H1 (cell line): ENCODE data around the gene NR2E1. TPM values are rescaled to one million over a fixed set of nuclear protein-coding genes. Genes with fewer than 3 reads are reported as not detected.

Source experiments
- CTCF ChIA-PET: fragments of 300-600 bp; sonication (Branson Sonifier 250); formaldehyde crosslinking; loops from one replicate; lab custom pipeline; 2021; ENCODE audit not compliant: partially characterized antibody; lab: Charles Lee
- POLR2A ChIA-PET: fragments of 300-600 bp; sonication (Branson Sonifier 250); formaldehyde crosslinking; loops from one replicate; lab custom pipeline; 2021; ENCODE audit warnings: inconsistent platforms; ENCODE audit not compliant: partially characterized antibody; lab: Charles Lee
- DNase-seq, 2 experiments: peaks; one replicate each; pipeline versions ENCODE4 v3.0.0 to v3.0.0-alpha.2; 2010 to 2022; ENCODE audit warnings: low spot score in 2 of 2, low read depth in 1 of 2, mixed read lengths in 1 of 2
- FAIRE-seq: peaks from 2 replicates; lab custom pipeline; 2011; peaks lifted over from hg19 to GRCh38; lab: Jason Lieb, UNC
- H2AFZ ChIP-seq: 2 replicates; pipeline ENCODE4 v1.8.1; 2012; ENCODE audit warnings: low read length, inconsistent platforms
- H2AK5ac ChIP-seq: 2 replicates; pipeline ENCODE4 v1.6.1; 2013; ENCODE audit warnings: low read depth, low read length
- H2BK120ac ChIP-seq: replicated peaks from 2 replicates; pipeline ENCODE3; 2013; ENCODE audit warnings: low read depth, low read length, inconsistent platforms
- H2BK12ac ChIP-seq: 2 replicates; pipeline ENCODE4 v1.6.1; 2013; ENCODE audit warnings: low read depth, low read length
- H2BK15ac ChIP-seq: 2 replicates; pipeline ENCODE4 v1.6.1; 2013; ENCODE audit warnings: low read length
- H2BK20ac ChIP-seq: 2 replicates; pipeline ENCODE4 v1.6.1; 2013; ENCODE audit warnings: low read length
- H2BK5ac ChIP-seq: 2 replicates; pipeline ENCODE4 v1.6.1; 2013; ENCODE audit warnings: low read depth, low read length
- H3K14ac ChIP-seq: 2 replicates; pipeline ENCODE4 v1.6.1; 2013; ENCODE audit warnings: inconsistent platforms; ENCODE audit not compliant: insufficient read length
- H3K18ac ChIP-seq: 2 replicates; pipeline ENCODE4 v1.6.1; 2013; ENCODE audit warnings: low read length; ENCODE audit errors: extremely low read depth
- H3K23ac ChIP-seq: 2 replicates; pipeline ENCODE4 v1.6.1; 2013; ENCODE audit warnings: inconsistent platforms; ENCODE audit not compliant: insufficient read length
- H3K23me2 ChIP-seq: 2 replicates; pipeline ENCODE4 v1.6.1; 2013; ENCODE audit warnings: low read depth, low read length
- H3K27ac ChIP-seq: 2 replicates; pipeline ENCODE4 v1.6.1; 2011; ENCODE audit warnings: low read depth, low read length, inconsistent platforms
- H3K27me3 ChIP-seq, 4 experiments: replicated peaks in 1 of 4; 1 replicate in 1 of 4; 2 replicates in 3 of 4; pipeline versions ENCODE4 v1.6.1 to v1.8.1; 2011 to 2013; ENCODE audit warnings: low read length in 3 of 4, mild to moderate bottlenecking in 3 of 4, inconsistent platforms in 2 of 4, mixed read lengths in 2 of 4, moderate library complexity in 1 of 4; ENCODE audit not compliant: control insufficient read depth in 3 of 4, insufficient read depth in 3 of 4; ENCODE audit errors: extremely low read depth in 1 of 4
- H3K36me3 ChIP-seq, 4 experiments: 2 replicates each; pipeline versions ENCODE4 v1.6.1 to v1.8.1; 2011 to 2013; ENCODE audit warnings: mild to moderate bottlenecking in 4 of 4, low read length in 3 of 4, moderate library complexity in 2 of 4, control low read depth in 1 of 4, inconsistent platforms in 1 of 4; ENCODE audit not compliant: insufficient read depth in 4 of 4, control insufficient read depth in 2 of 4
- H3K4ac ChIP-seq: replicated peaks from 2 replicates; pipeline ENCODE3; 2013; ENCODE audit warnings: low read length, low read depth, mixed read lengths, inconsistent platforms; ENCODE audit not compliant: insufficient read length
- H3K4me1 ChIP-seq, 4 experiments: replicated peaks in 1 of 4; 1 replicate in 1 of 4; 2 replicates in 3 of 4; pipeline versions ENCODE4 v1.6.1 to v1.8.1; 2011 to 2013; ENCODE audit warnings: low read length in 3 of 4, inconsistent platforms in 2 of 4, mixed read lengths in 1 of 4; ENCODE audit not compliant: insufficient read depth in 4 of 4, control insufficient read depth in 3 of 4
- H3K4me2 ChIP-seq, 2 experiments: 2 replicates each; pipeline versions ENCODE4 v1.6.1 to v1.8.1; 2011 to 2013; ENCODE audit warnings: low read depth in 2 of 2, low read length in 2 of 2, control low read depth in 1 of 2, inconsistent platforms in 1 of 2, mild to moderate bottlenecking in 1 of 2; ENCODE audit not compliant: insufficient read depth in 1 of 2
- H3K4me3 ChIP-seq, 4 experiments: fragments of 200-600, 300-600 bp in 1 of 4; sonication (generic), shearing (Covaris generic), sonication (Bioruptor Twin) in 1 of 4; 2 replicates each; pipeline versions ENCODE4 v1.5.1 to v1.8.1; 2011 to 2016; ENCODE audit warnings: low read length in 4 of 4, low read depth in 3 of 4, control low read depth in 2 of 4, inconsistent platforms in 2 of 4, mild to moderate bottlenecking in 2 of 4, mixed read lengths in 1 of 4, moderate library complexity in 1 of 4; ENCODE audit not compliant: insufficient read depth in 2 of 4; ENCODE audit errors: extremely low read depth in 1 of 4
- H3K56ac ChIP-seq: replicated peaks from 2 replicates; pipeline ENCODE3; 2013; ENCODE audit warnings: low read depth, mild to moderate bottlenecking, mixed read lengths, low read length, inconsistent platforms; ENCODE audit not compliant: insufficient read length
- H3K79me1 ChIP-seq: 2 replicates; pipeline ENCODE4 v1.6.1; 2013; ENCODE audit warnings: low read depth, low read length, control low read depth
- H3K79me2 ChIP-seq, 2 experiments: 2 replicates each; pipeline versions ENCODE4 v1.6.1 to v1.8.1; 2012 to 2013; ENCODE audit warnings: low read length in 2 of 2, mild to moderate bottlenecking in 2 of 2, inconsistent platforms in 1 of 2; ENCODE audit not compliant: insufficient read depth in 2 of 2, control insufficient read depth in 1 of 2
- H3K9ac ChIP-seq, 4 experiments: replicated peaks in 1 of 4; 1 replicate in 1 of 4; 2 replicates in 3 of 4; pipeline versions ENCODE4 v1.6.1 to v1.8.1; 2011 to 2013; ENCODE audit warnings: low read depth in 3 of 4, low read length in 3 of 4, control low read depth in 2 of 4, mild to moderate bottlenecking in 2 of 4, moderate library complexity in 2 of 4, inconsistent platforms in 1 of 4; ENCODE audit errors: extremely low read depth in 1 of 4
- H3K9me3 ChIP-seq, 2 experiments: 2 replicates each; pipeline versions ENCODE4 v1.6.1 to v1.8.1; 2012 to 2013; ENCODE audit warnings: mild to moderate bottlenecking in 2 of 2, moderate library complexity in 2 of 2, control low read depth in 1 of 2, inconsistent platforms in 1 of 2, low read depth in 1 of 2, low read length in 1 of 2, mixed read lengths in 1 of 2; ENCODE audit not compliant: insufficient read depth in 2 of 2
- H4K20me1 ChIP-seq, 2 experiments: replicated peaks in 1 of 2; 2 replicates each; pipeline versions ENCODE3 to v1.8.1; 2011 to 2013; ENCODE audit warnings: inconsistent platforms in 2 of 2, low read length in 2 of 2, mild to moderate bottlenecking in 1 of 2; ENCODE audit not compliant: insufficient read depth in 2 of 2, control insufficient read depth in 1 of 2
- H4K5ac ChIP-seq: 2 replicates; pipeline ENCODE4 v1.6.1; 2013; ENCODE audit warnings: low read length, low read depth, mixed read lengths, inconsistent platforms; ENCODE audit not compliant: insufficient read length
- H4K8ac ChIP-seq: 2 replicates; pipeline ENCODE4 v1.8.0; 2013; ENCODE audit warnings: mild to moderate bottlenecking, moderate library complexity, low read length, inconsistent platforms; ENCODE audit not compliant: insufficient read depth; ENCODE audit errors: extremely low read depth
- H4K91ac ChIP-seq: replicated peaks from 2 replicates; pipeline ENCODE3; 2013; ENCODE audit warnings: low read length, mixed read lengths, inconsistent platforms; ENCODE audit not compliant: insufficient read length
- ASH2L ChIP-seq: fragments of 200-600, 300-600 bp; sonication (generic); IDR thresholded peaks from one replicate; pipeline ENCODE4 v1.7.1; 2017; ENCODE audit warnings: low read length
- CHD1 ChIP-seq: IDR thresholded peaks from 2 replicates; pipeline ENCODE4 v1.6.1; 2012; ENCODE audit warnings: low read depth, low read length, improper control_type of control experiment
- EZH2 ChIP-seq: fragments of 200-600 bp; sonication (generic); IDR thresholded peaks from 2 replicates; pipeline ENCODE4 v1.7.1; 2012; ENCODE audit warnings: low read depth, mild to moderate bottlenecking, moderate library complexity, low read length, inconsistent platforms; ENCODE audit not compliant: severe bottlenecking
- RNF2 ChIP-seq: fragments of 200-900, 300-1000 bp; sonication (generic); IDR thresholded peaks from 2 replicates; pipeline ENCODE4 v1.7.1; 2016; ENCODE audit warnings: borderline replicate concordance, low read depth, mild to moderate bottlenecking, antibody characterized with exemption, low read length; ENCODE audit not compliant: poor library complexity, severe bottlenecking; ENCODE audit errors: missing control alignments
- SIN3A ChIP-seq, 2 experiments: IDR thresholded peaks in 1 of 2; conservative IDR thresholded peaks in 1 of 2; 2 replicates each; pipeline ENCODE4 v1.6.1; 2011 to 2012; ENCODE audit warnings: low read length in 2 of 2, improper control_type of control experiment in 1 of 2, low read depth in 1 of 2, mild to moderate bottlenecking in 1 of 2
- SIX5 ChIP-seq: IDR thresholded peaks from 2 replicates; pipeline ENCODE4 v1.6.1; 2011; ENCODE audit warnings: mild to moderate bottlenecking, low read depth, low read length
- SP2 ChIP-seq: IDR thresholded peaks from 2 replicates; pipeline ENCODE4 v1.6.1; 2012; ENCODE audit warnings: mild to moderate bottlenecking, low read length, inconsistent platforms
- SUZ12 ChIP-seq: fragments of 200-600 bp; sonication (generic); IDR thresholded peaks from 2 replicates; pipeline ENCODE4 v1.6.1; 2012; ENCODE audit warnings: mild to moderate bottlenecking, inconsistent platforms, low read length, moderate library complexity, mixed read lengths
- TAF1 ChIP-seq: IDR thresholded peaks from 2 replicates; pipeline ENCODE4 v1.6.1; 2011; ENCODE audit warnings: mild to moderate bottlenecking, low read depth, low read length
- WGBS, 2 experiments: shearing (Covaris generic) in 1 of 2; methylation state at CpG; one replicate each; pipeline versions ENCODE4 v1.1.6 to v1.1.7; 2013 to 2015; ENCODE audit warnings: low lambda C conversion rate in 2 of 2, mixed read lengths in 2 of 2, inconsistent platforms in 1 of 2, low coverage in 1 of 2, missing lambda C conversion rate in 1 of 2; ENCODE audit not compliant: insufficient replicate concordance in 2 of 2, insufficient coverage in 1 of 2, insufficient read length in 1 of 2; ENCODE audit errors: extremely low coverage in 1 of 2, missing lambda C conversion rate in 1 of 2; 5-methylcytosine and 5-hydroxymethylcytosine counted together
- polyA plus RNA-seq, 7 experiments: library from polyadenylated mRNA; depleted of rRNA in 3 of 7; stranded (reverse) in 5 of 7; unstranded in 2 of 7; fragments of >200 nt in 5 of 7; fragments of 200-250 nt in 2 of 7; gene quantifications; 1 replicate in 5 of 7; 2 replicates in 1 of 7; 4 replicates in 1 of 7; pipeline versions ENCODE4 v1.2.1 to v1.2.3, GENCODE V29; 2011 to 2013; ENCODE audit warnings: missing spikeins in 2 of 7, mixed read lengths in 2 of 7
- total RNA-seq: library from RNA; stranded (reverse); fragmentation: NEBNext Ultra II Directional; extraction: Animal tissue kit (Norgen Biotek cat#: 25700); gene quantifications from 2 replicates; pipeline ENCODE4 v1.2.1, GENCODE V29; 2021
- TF ChIP-seq, protein P1 (sequence below): IDR thresholded peaks from 2 replicates; pipeline ENCODE4 v1.6.1; 2012; ENCODE audit warnings: inconsistent platforms

NR2E1 gene
- total and polyA plus RNA-seq, 2 of the 8 experiments (the other 6 are each of a cell fraction or from before 2014, with no cell fraction given): not detected

- no peak overlapping the region for H2BK12ac ChIP-seq
- H3K4me1 ChIP-seq: peaks cover 0 to 26% (median 20%) of the 10 kb centered on the region in 4 experiments; a peak in 6 of 7 replicates
- H4K5ac ChIP-seq: no peak overlapping the region
- peak overlapping the region; percentile 69 to 84; a peak in 2 of 4 replicates for H3K4me2 ChIP-seq
- no peak overlapping the region for H2AK5ac ChIP-seq
- H4K91ac ChIP-seq: no peak overlapping the region
- no peak overlapping the region for H3K27ac ChIP-seq
- no peak overlapping the region for H2BK20ac ChIP-seq
- H3K27me3 ChIP-seq: peaks cover 80 to 95% (median 86%) of the 10 kb centered on the region in 4 experiments
- FAIRE-seq (peak; percentile 85), DNase-seq (peak in 1 of 2 experiments; percentile 82)
- H3K79me2 ChIP-seq: no peaks in the 10 kb centered on the region
- H2BK5ac ChIP-seq: no peak overlapping the region
- H4K8ac ChIP-seq: no peak overlapping the region
- no peaks in the 10 kb centered on the region for H3K9me3 ChIP-seq
- ChIA-PET CTCF (interaction anchor here (0.6 to 10.8 kb wide), 27 partner anchors 9 to 353 kb away, joined by 3 to 85 read pairs (median 4); partner anchors contain the start of gene NR2E1), POLR2A (interaction anchor here (0.6 to 1.2 kb wide), 3 partner anchors 10 to 98 kb away, joined by 3 to 4 read pairs (median 3); no protein-coding TSS in a partner anchor)
- H3K14ac ChIP-seq: no peak overlapping the region
- no peaks in the 10 kb centered on the region for H3K36me3 ChIP-seq
- WGBS, 2 experiments: 13% methylated on average over 41 of the region's 43 CpGs; no CpG with 5 or more reads in 1 of the 2 experiments
- peak overlapping the region in 1 of 4 experiments; percentile 53; a peak in 1 of 8 replicates for H3K4me3 ChIP-seq
- H3K56ac ChIP-seq: no peak overlapping the region
- no peak overlapping the region for H3K18ac ChIP-seq
- no peak overlapping the region for H3K4ac ChIP-seq
- no peak overlapping the region for H2BK120ac ChIP-seq
- H3K79me1 ChIP-seq: no peaks in the 10 kb centered on the region
- H2BK15ac ChIP-seq: no peak overlapping the region
- H3K9ac ChIP-seq: no peak overlapping the region
- H2AFZ ChIP-seq: no peak overlapping the region
- H4K20me1 ChIP-seq: peaks cover 20 to 37% of the 10 kb centered on the region in 2 experiments
- no peak overlapping the region for H3K23ac ChIP-seq
- peaks cover 3% of the 10 kb centered on the region; the same call in 1 of the 2 replicates for H3K23me2 ChIP-seq
- TF ChIP-seq EZH2 (peak; percentile 80), ASH2L (no peak), CHD1 (no peak), SIX5 (no peak), SUZ12 (peak; percentile 82), RNF2 (peak; percentile 89), SP2 (no peak), SIN3A (conservative IDR thresholded peaks at IDR 0.05 in 1 of 2, IDR thresholded peaks at IDR 0.05 in 1 of 2; ENCODE audit: low read depth in 1 of 2, low read length in 2 of 2) (peak; percentile 88 to 95; a peak in 3 of 4 replicates), TAF1 (no peak)
- TF ChIP-seq, protein P1, sequence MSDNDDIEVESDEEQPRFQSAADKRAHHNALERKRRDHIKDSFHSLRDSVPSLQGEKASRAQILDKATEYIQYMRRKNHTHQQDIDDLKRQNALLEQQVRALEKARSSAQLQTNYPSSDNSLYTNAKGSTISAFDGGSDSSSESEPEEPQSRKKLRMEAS: 0 out of 2 replicates have a peak, but pooled peaks have one; percentile 28
These were observed 8.8 kb downstream of the NR2E1 start for GRCh38 chr6:108174371-108175175.
